ENCODE data around the gene NPTXR.

GRCh38 chr22:38879108-38879729 is 35.4 kb upstream of the NPTXR start:
- TF ChIP-seq CTCF (IDR thresholded peaks at IDR 0.05) (no peak), POLR2A (IDR thresholded peaks at IDR 0.05) (no peak)

All from thyroid gland (tissue), 4 donors.